H1 (cell line): ENCODE measurements around the gene MGAT4B. TPM values are rescaled to one million over a fixed set of nuclear protein-coding genes. Genes with fewer than 3 reads are reported as not detected.

Experiments
- CTCF ChIA-PET: fragments of 300-600 bp; sonication (Branson Sonifier 250); formaldehyde crosslinking; loops from one replicate; lab custom pipeline; 2021; ENCODE audit not compliant: partially characterized antibody; lab: Charles Lee
- POLR2A ChIA-PET: fragments of 300-600 bp; sonication (Branson Sonifier 250); formaldehyde crosslinking; loops from one replicate; lab custom pipeline; 2021; ENCODE audit warnings: inconsistent platforms; ENCODE audit not compliant: partially characterized antibody; lab: Charles Lee
- DNase-seq, 2 experiments: peaks; one replicate each; pipeline versions ENCODE4 v3.0.0 to v3.0.0-alpha.2; 2010 to 2022; ENCODE audit warnings: low spot score in 2 of 2, low read depth in 1 of 2, mixed read lengths in 1 of 2
- FAIRE-seq: peaks from 2 replicates; lab custom pipeline; 2011; peaks lifted over from hg19 to GRCh38; lab: Jason Lieb, UNC
- H2AFZ ChIP-seq: 2 replicates; pipeline ENCODE4 v1.8.1; 2012; ENCODE audit warnings: low read length, inconsistent platforms
- H2AK5ac ChIP-seq: 2 replicates; pipeline ENCODE4 v1.6.1; 2013; ENCODE audit warnings: low read depth, low read length
- H2BK120ac ChIP-seq: replicated peaks from 2 replicates; pipeline ENCODE3; 2013; ENCODE audit warnings: low read depth, low read length, inconsistent platforms
- H2BK12ac ChIP-seq: 2 replicates; pipeline ENCODE4 v1.6.1; 2013; ENCODE audit warnings: low read depth, low read length
- H2BK15ac ChIP-seq: 2 replicates; pipeline ENCODE4 v1.6.1; 2013; ENCODE audit warnings: low read length
- H2BK20ac ChIP-seq: 2 replicates; pipeline ENCODE4 v1.6.1; 2013; ENCODE audit warnings: low read length
- H2BK5ac ChIP-seq: 2 replicates; pipeline ENCODE4 v1.6.1; 2013; ENCODE audit warnings: low read depth, low read length
- H3K14ac ChIP-seq: 2 replicates; pipeline ENCODE4 v1.6.1; 2013; ENCODE audit warnings: inconsistent platforms; ENCODE audit not compliant: insufficient read length
- H3K18ac ChIP-seq: 2 replicates; pipeline ENCODE4 v1.6.1; 2013; ENCODE audit warnings: low read length; ENCODE audit errors: extremely low read depth
- H3K23ac ChIP-seq: 2 replicates; pipeline ENCODE4 v1.6.1; 2013; ENCODE audit warnings: inconsistent platforms; ENCODE audit not compliant: insufficient read length
- H3K23me2 ChIP-seq: 2 replicates; pipeline ENCODE4 v1.6.1; 2013; ENCODE audit warnings: low read depth, low read length
- H3K27ac ChIP-seq: 2 replicates; pipeline ENCODE4 v1.6.1; 2011; ENCODE audit warnings: low read depth, low read length, inconsistent platforms
- H3K27me3 ChIP-seq, 4 experiments: replicated peaks in 1 of 4; 1 replicate in 1 of 4; 2 replicates in 3 of 4; pipeline versions ENCODE4 v1.6.1 to v1.8.1; 2011 to 2013; ENCODE audit warnings: low read length in 3 of 4, mild to moderate bottlenecking in 3 of 4, inconsistent platforms in 2 of 4, mixed read lengths in 2 of 4, moderate library complexity in 1 of 4; ENCODE audit not compliant: control insufficient read depth in 3 of 4, insufficient read depth in 3 of 4; ENCODE audit errors: extremely low read depth in 1 of 4
- H3K36me3 ChIP-seq, 4 experiments: 2 replicates each; pipeline versions ENCODE4 v1.6.1 to v1.8.1; 2011 to 2013; ENCODE audit warnings: mild to moderate bottlenecking in 4 of 4, low read length in 3 of 4, moderate library complexity in 2 of 4, control low read depth in 1 of 4, inconsistent platforms in 1 of 4; ENCODE audit not compliant: insufficient read depth in 4 of 4, control insufficient read depth in 2 of 4
- H3K4ac ChIP-seq: replicated peaks from 2 replicates; pipeline ENCODE3; 2013; ENCODE audit warnings: low read length, low read depth, mixed read lengths, inconsistent platforms; ENCODE audit not compliant: insufficient read length
- H3K4me1 ChIP-seq, 4 experiments: replicated peaks in 1 of 4; 1 replicate in 1 of 4; 2 replicates in 3 of 4; pipeline versions ENCODE4 v1.6.1 to v1.8.1; 2011 to 2013; ENCODE audit warnings: low read length in 3 of 4, inconsistent platforms in 2 of 4, mixed read lengths in 1 of 4; ENCODE audit not compliant: insufficient read depth in 4 of 4, control insufficient read depth in 3 of 4
- H3K4me2 ChIP-seq, 2 experiments: 2 replicates each; pipeline versions ENCODE4 v1.6.1 to v1.8.1; 2011 to 2013; ENCODE audit warnings: low read depth in 2 of 2, low read length in 2 of 2, control low read depth in 1 of 2, inconsistent platforms in 1 of 2, mild to moderate bottlenecking in 1 of 2; ENCODE audit not compliant: insufficient read depth in 1 of 2
- H3K4me3 ChIP-seq, 4 experiments: fragments of 200-600, 300-600 bp in 1 of 4; sonication (generic), shearing (Covaris generic), sonication (Bioruptor Twin) in 1 of 4; 2 replicates each; pipeline versions ENCODE4 v1.5.1 to v1.8.1; 2011 to 2016; ENCODE audit warnings: low read length in 4 of 4, low read depth in 3 of 4, control low read depth in 2 of 4, inconsistent platforms in 2 of 4, mild to moderate bottlenecking in 2 of 4, mixed read lengths in 1 of 4, moderate library complexity in 1 of 4; ENCODE audit not compliant: insufficient read depth in 2 of 4; ENCODE audit errors: extremely low read depth in 1 of 4
- H3K56ac ChIP-seq: replicated peaks from 2 replicates; pipeline ENCODE3; 2013; ENCODE audit warnings: low read depth, mild to moderate bottlenecking, mixed read lengths, low read length, inconsistent platforms; ENCODE audit not compliant: insufficient read length
- H3K79me1 ChIP-seq: 2 replicates; pipeline ENCODE4 v1.6.1; 2013; ENCODE audit warnings: low read depth, low read length, control low read depth
- H3K79me2 ChIP-seq, 2 experiments: 2 replicates each; pipeline versions ENCODE4 v1.6.1 to v1.8.1; 2012 to 2013; ENCODE audit warnings: low read length in 2 of 2, mild to moderate bottlenecking in 2 of 2, inconsistent platforms in 1 of 2; ENCODE audit not compliant: insufficient read depth in 2 of 2, control insufficient read depth in 1 of 2
- H3K9ac ChIP-seq, 4 experiments: replicated peaks in 1 of 4; 1 replicate in 1 of 4; 2 replicates in 3 of 4; pipeline versions ENCODE4 v1.6.1 to v1.8.1; 2011 to 2013; ENCODE audit warnings: low read depth in 3 of 4, low read length in 3 of 4, control low read depth in 2 of 4, mild to moderate bottlenecking in 2 of 4, moderate library complexity in 2 of 4, inconsistent platforms in 1 of 4; ENCODE audit errors: extremely low read depth in 1 of 4
- H3K9me3 ChIP-seq, 2 experiments: 2 replicates each; pipeline versions ENCODE4 v1.6.1 to v1.8.1; 2012 to 2013; ENCODE audit warnings: mild to moderate bottlenecking in 2 of 2, moderate library complexity in 2 of 2, control low read depth in 1 of 2, inconsistent platforms in 1 of 2, low read depth in 1 of 2, low read length in 1 of 2, mixed read lengths in 1 of 2; ENCODE audit not compliant: insufficient read depth in 2 of 2
- H4K20me1 ChIP-seq, 2 experiments: replicated peaks in 1 of 2; 2 replicates each; pipeline versions ENCODE3 to v1.8.1; 2011 to 2013; ENCODE audit warnings: inconsistent platforms in 2 of 2, low read length in 2 of 2, mild to moderate bottlenecking in 1 of 2; ENCODE audit not compliant: insufficient read depth in 2 of 2, control insufficient read depth in 1 of 2
- H4K5ac ChIP-seq: 2 replicates; pipeline ENCODE4 v1.6.1; 2013; ENCODE audit warnings: low read length, low read depth, mixed read lengths, inconsistent platforms; ENCODE audit not compliant: insufficient read length
- H4K8ac ChIP-seq: 2 replicates; pipeline ENCODE4 v1.8.0; 2013; ENCODE audit warnings: mild to moderate bottlenecking, moderate library complexity, low read length, inconsistent platforms; ENCODE audit not compliant: insufficient read depth; ENCODE audit errors: extremely low read depth
- H4K91ac ChIP-seq: replicated peaks from 2 replicates; pipeline ENCODE3; 2013; ENCODE audit warnings: low read length, mixed read lengths, inconsistent platforms; ENCODE audit not compliant: insufficient read length
- CBX8 ChIP-seq: fragments of 300-800, 300-1000 bp; sonication (generic); IDR thresholded peaks from 2 replicates; pipeline ENCODE4 v1.7.1; 2016; ENCODE audit warnings: low read depth, low read length, borderline replicate concordance
- CHD2 ChIP-seq: IDR thresholded peaks from 2 replicates; pipeline ENCODE4 v1.6.1; 2012; ENCODE audit warnings: low read length, improper control_type of control experiment
- EGR1 ChIP-seq: IDR thresholded peaks from 2 replicates; pipeline ENCODE4 v1.6.1; 2011; ENCODE audit warnings: low read depth, low read length, borderline replicate concordance
- FOSL1 ChIP-seq: IDR thresholded peaks from 2 replicates; pipeline ENCODE4 v1.6.1; 2011; ENCODE audit warnings: mild to moderate bottlenecking, low read depth, low read length, moderate library complexity; ENCODE audit not compliant: insufficient read depth
- GABPA ChIP-seq: IDR thresholded peaks from 2 replicates; pipeline ENCODE4 v1.6.1; 2011; ENCODE audit warnings: mild to moderate bottlenecking, low read length, moderate library complexity, borderline replicate concordance; ENCODE audit not compliant: insufficient read depth
- JUND ChIP-seq: IDR thresholded peaks from 2 replicates; pipeline ENCODE4 v1.6.1; 2011; ENCODE audit warnings: mild to moderate bottlenecking, improper control_type of control experiment, low read length
- NANOG ChIP-seq: IDR thresholded peaks from 2 replicates; pipeline ENCODE4 v1.6.1; 2011; ENCODE audit warnings: low read length, low read depth, mild to moderate bottlenecking, inconsistent platforms; ENCODE audit not compliant: insufficient read depth, poor library complexity, severe bottlenecking
- SIN3A ChIP-seq, 2 experiments: IDR thresholded peaks in 1 of 2; conservative IDR thresholded peaks in 1 of 2; 2 replicates each; pipeline ENCODE4 v1.6.1; 2011 to 2012; ENCODE audit warnings: low read length in 2 of 2, improper control_type of control experiment in 1 of 2, low read depth in 1 of 2, mild to moderate bottlenecking in 1 of 2
- SP1 ChIP-seq: IDR thresholded peaks from 2 replicates; pipeline ENCODE4 v1.6.1; 2011; ENCODE audit warnings: low read depth, low read length
- TAF1 ChIP-seq: IDR thresholded peaks from 2 replicates; pipeline ENCODE4 v1.6.1; 2011; ENCODE audit warnings: mild to moderate bottlenecking, low read depth, low read length
- TEAD4 ChIP-seq: IDR thresholded peaks from 2 replicates; pipeline ENCODE4 v1.6.1; 2012; ENCODE audit warnings: low read depth, low read length, inconsistent platforms, mixed read lengths
- WGBS, 2 experiments: shearing (Covaris generic) in 1 of 2; methylation state at CpG; one replicate each; pipeline versions ENCODE4 v1.1.6 to v1.1.7; 2013 to 2015; ENCODE audit warnings: low lambda C conversion rate in 2 of 2, mixed read lengths in 2 of 2, inconsistent platforms in 1 of 2, low coverage in 1 of 2, missing lambda C conversion rate in 1 of 2; ENCODE audit not compliant: insufficient replicate concordance in 2 of 2, insufficient coverage in 1 of 2, insufficient read length in 1 of 2; ENCODE audit errors: extremely low coverage in 1 of 2, missing lambda C conversion rate in 1 of 2; 5-methylcytosine and 5-hydroxymethylcytosine counted together
- polyA plus RNA-seq, 7 experiments: library from polyadenylated mRNA; depleted of rRNA in 3 of 7; stranded (reverse) in 5 of 7; unstranded in 2 of 7; fragments of >200 nt in 5 of 7; fragments of 200-250 nt in 2 of 7; gene quantifications; 1 replicate in 5 of 7; 2 replicates in 1 of 7; 4 replicates in 1 of 7; pipeline versions ENCODE4 v1.2.1 to v1.2.3, GENCODE V29; 2011 to 2013; ENCODE audit warnings: missing spikeins in 2 of 7, mixed read lengths in 2 of 7
- total RNA-seq: library from RNA; stranded (reverse); fragmentation: NEBNext Ultra II Directional; extraction: Animal tissue kit (Norgen Biotek cat#: 25700); gene quantifications from 2 replicates; pipeline ENCODE4 v1.2.1, GENCODE V29; 2021
- TF ChIP-seq, protein P1 (sequence below): IDR thresholded peaks from 2 replicates; pipeline ENCODE4 v1.6.1; 2011; ENCODE audit warnings: low read length, improper control_type of control experiment

Gene MGAT4B
- total and polyA plus RNA-seq, 2 of the 8 experiments (the other 6 are each of a cell fraction or from before 2014, with no cell fraction given), result 116 to 128 TPM

DNA sequence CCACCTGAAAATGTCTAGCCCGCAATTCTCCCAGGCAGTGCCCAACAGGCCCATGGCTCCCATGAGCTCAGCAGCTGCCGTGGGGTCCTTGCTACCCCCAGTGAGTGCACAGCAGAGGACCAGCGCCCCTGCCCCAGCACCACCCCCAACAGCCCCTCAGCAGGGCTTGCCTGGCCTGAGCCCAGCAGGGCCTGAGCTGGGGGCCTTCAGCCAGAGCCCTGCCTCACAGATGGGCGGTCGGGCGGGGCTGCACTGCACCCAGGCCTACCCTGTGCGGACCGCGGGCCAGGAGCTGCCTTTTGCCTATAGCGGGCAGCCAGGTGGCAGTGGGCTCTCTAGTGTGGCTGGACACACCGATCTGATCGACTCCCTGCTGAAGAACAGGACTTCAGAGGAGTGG is 32.2 kb downstream of the MGAT4B start:
- POLR2A ChIA-PET, result interaction anchor here (1.0 to 1.4 kb wide), 2 partner anchors 22 to 151 kb away, joined by 3 read pairs; partner anchors contain the start of gene HNRNPH1
- CTCF ChIA-PET, result interaction anchor here (1.1 kb wide), 1 partner anchor 12 kb away, joined by 5 read pairs; no protein-coding TSS in a partner anchor
- peaks cover 21 to 56% (median 48%) of the 10 kb centered on the region in 4 experiments for H3K36me3 ChIP-seq

More for the DNA sequence above, 32.2 kb downstream of the MGAT4B start:
- Histone ChIP-seq H3K79me2 (0 out of 4 replicates have a peak, but pooled peaks cover 0 to under 1% of the 10 kb centered on the region in 2 experiments), H3K9ac (no peak overlapping the region), H2BK12ac (no peak overlapping the region), H3K9me3 (no peaks in the 10 kb centered on the region), H4K5ac (no peak overlapping the region), H2BK5ac (no peak overlapping the region), H3K27ac (no peak overlapping the region), H3K56ac (no peak overlapping the region), H3K18ac (no peak overlapping the region), H3K4ac (no peak overlapping the region), H3K23ac (no peak overlapping the region), H3K4me1 (no peaks in the 10 kb centered on the region), H4K20me1 (peaks cover 0 to 6% of the 10 kb centered on the region in 2 experiments), H3K14ac (no peak overlapping the region), H3K4me2 (no peak overlapping the region), H3K4me3 (no peak overlapping the region), H2BK20ac (no peak overlapping the region), H3K27me3 (no peaks in the 10 kb centered on the region), H2AK5ac (no peak overlapping the region), H4K8ac (no peak overlapping the region), H4K91ac (no peak overlapping the region), H3K79me1 (peaks cover 2% of the 10 kb centered on the region), H2BK120ac (no peak overlapping the region), H3K23me2 (no peaks in the 10 kb centered on the region), H2BK15ac (no peak overlapping the region), H2AFZ (no peak overlapping the region)
- TF ChIP-seq CHD2, result no peak
- TF ChIP-seq, protein P1, sequence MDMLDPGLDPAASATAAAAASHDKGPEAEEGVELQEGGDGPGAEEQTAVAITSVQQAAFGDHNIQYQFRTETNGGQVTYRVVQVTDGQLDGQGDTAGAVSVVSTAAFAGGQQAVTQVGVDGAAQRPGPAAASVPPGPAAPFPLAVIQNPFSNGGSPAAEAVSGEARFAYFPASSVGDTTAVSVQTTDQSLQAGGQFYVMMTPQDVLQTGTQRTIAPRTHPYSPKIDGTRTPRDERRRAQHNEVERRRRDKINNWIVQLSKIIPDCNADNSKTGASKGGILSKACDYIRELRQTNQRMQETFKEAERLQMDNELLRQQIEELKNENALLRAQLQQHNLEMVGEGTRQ, result no peak
- no peak for TF ChIP-seq JUND
- no peak for TF ChIP-seq SIN3A (conservative IDR thresholded peaks at IDR 0.05 in 1 of 2, IDR thresholded peaks at IDR 0.05 in 1 of 2; ENCODE audit: low read depth in 1 of 2, low read length in 2 of 2)
- no peak for TF ChIP-seq FOSL1
- TF ChIP-seq SP1, result no peak
- no peak for TF ChIP-seq CBX8
- TF ChIP-seq NANOG, result no peak
- no peak for TF ChIP-seq TAF1
- TF ChIP-seq TEAD4, result no peak
- TF ChIP-seq GABPA, result no peak
- TF ChIP-seq EGR1, result no peak
- FAIRE-seq (no peak), DNase-seq (no peak)
- 98% methylated on average over 9 of the region's 12 CpGs; no CpG with 5 or more reads in 1 of the 2 experiments for WGBS, 2 experiments
